B cell (primary cell): Measurements from ENCODE around the gene GLT1D1. TPM values are rescaled to one million over a fixed set of nuclear protein-coding genes. Genes with fewer than 3 reads are reported as not detected.
A peak's percentile ranks its signal among the peaks of the same experiment; 100 is the strongest.

Experiments used
- ATAC-seq: fragments of 200-7000 bp; cut with Tn5 transposase; one replicate; pipeline ENCODE4 v1.10.0; 2021; ENCODE audit warnings: low read depth, mild to moderate bottlenecking, moderate number of reproducible peaks, moderate library complexity
- CTCF ChIA-PET: fragments of 350-600 bp; sonication (Branson Sonifier 250); formaldehyde crosslinking; loops from one replicate; lab custom pipeline; 2021; ENCODE audit warnings: antibody characterized with exemption, inconsistent platforms; lab: Charles Lee
- POLR2A ChIA-PET: fragments of 350-600 bp; sonication (Branson Sonifier 250); formaldehyde crosslinking; loops from one replicate; lab custom pipeline; 2021; ENCODE audit warnings: antibody characterized with exemption; lab: Charles Lee
- DNase-seq: peaks from one replicate; pipeline ENCODE4 v3.0.0; 2013
- H2AFZ ChIP-seq: 2 replicates; pipeline ENCODE4 v1.6.1; 2012; ENCODE audit warnings: mild to moderate bottlenecking, low read depth, low read length; ENCODE audit not compliant: insufficient read depth, poor library complexity, severe bottlenecking
- H3K27ac ChIP-seq, 2 donors: 1 replicate in 1 of 2; 2 replicates in 1 of 2; pipeline ENCODE4 v1.5.1; 2012 to 2013; ENCODE audit warnings: low read length in 2 of 2, mild to moderate bottlenecking in 2 of 2, moderate library complexity in 1 of 2
- H3K27me3 ChIP-seq, 4 experiments: fragments of 200-600 bp in 1 of 4; sonication (generic) in 1 of 4; replicated peaks in 1 of 4; 1 replicate in 2 of 4; 2 replicates in 2 of 4; pipeline versions ENCODE4 v1.6.1 to v1.7.0; 2013 to 2016; ENCODE audit warnings: low read length in 3 of 4, mild to moderate bottlenecking in 2 of 4, mixed read lengths in 1 of 4, moderate library complexity in 1 of 4; ENCODE audit not compliant: insufficient read depth in 4 of 4, control insufficient read depth in 3 of 4; ENCODE audit errors: control extremely low read depth in 1 of 4
- H3K36me3 ChIP-seq, 2 experiments: replicated peaks in 1 of 2; 1 replicate in 1 of 2; 2 replicates in 1 of 2; pipeline versions ENCODE4 v1.6.1 to v1.7.1; 2013; ENCODE audit warnings: low read length in 1 of 2; ENCODE audit not compliant: insufficient read depth in 2 of 2, control insufficient read depth in 1 of 2; ENCODE audit errors: control extremely low read depth in 1 of 2, extremely low read depth in 1 of 2
- H3K4me1 ChIP-seq, 2 donors: fragments of 200-600 bp in 1 of 2; sonication (generic) in 1 of 2; 1 replicate in 1 of 2; 2 replicates in 1 of 2; pipeline versions ENCODE4 v1.5.1 to v1.6.1; 2013 to 2017; ENCODE audit warnings: low read length in 2 of 2; ENCODE audit not compliant: control insufficient read depth in 2 of 2, insufficient read depth in 2 of 2
- H3K4me2 ChIP-seq: replicated peaks from 2 replicates; pipeline ENCODE3; 2012; ENCODE audit warnings: mild to moderate bottlenecking, low read depth, low read length; ENCODE audit not compliant: poor library complexity, severe bottlenecking
- H3K4me3 ChIP-seq, 5 experiments: fragments of 200-600 bp in 1 of 5; sonication (generic) in 1 of 5; 1 replicate in 3 of 5; 2 replicates in 2 of 5; pipeline versions ENCODE4 v1.5.1 to v1.7.0; 2011 to 2016; ENCODE audit warnings: low read length in 4 of 5, mild to moderate bottlenecking in 4 of 5, low read depth in 2 of 5, control low read depth in 1 of 5, moderate library complexity in 1 of 5; ENCODE audit not compliant: insufficient read depth in 1 of 5; ENCODE audit errors: control extremely low read depth in 1 of 5, extremely low read depth in 1 of 5
- H3K79me2 ChIP-seq: fragments of 200-600 bp; sonication (generic); one replicate; pipeline ENCODE4 v1.6.0; 2016; ENCODE audit warnings: low read length; ENCODE audit not compliant: control insufficient read depth, insufficient read depth
- H3K9ac ChIP-seq: fragments of 200-600 bp; sonication (generic); 2 replicates; pipeline ENCODE4 v1.6.1; 2017; ENCODE audit warnings: mild to moderate bottlenecking, low read length, moderate library complexity
- H3K9me3 ChIP-seq, 3 donors: one replicate each; pipeline versions ENCODE4 v1.6.1 to v1.7.1; 2013; ENCODE audit warnings: low read length in 2 of 3; ENCODE audit not compliant: control insufficient read depth in 2 of 3, insufficient read depth in 1 of 3; ENCODE audit errors: control extremely low read depth in 1 of 3
- H4K20me1 ChIP-seq: 2 replicates; pipeline ENCODE4 v1.6.0; 2012; ENCODE audit warnings: mild to moderate bottlenecking, low read length; ENCODE audit not compliant: insufficient read depth, control insufficient read depth, poor library complexity, severe bottlenecking
- H3K27ac Mint-ChIP-seq: one replicate; pipeline ENCODE4 v1.8.0; 2021; ENCODE audit warnings: mixed read lengths
- H3K27me3 Mint-ChIP-seq: one replicate; pipeline ENCODE4 v1.8.0; 2021; ENCODE audit warnings: mixed read lengths
- H3K4me1 Mint-ChIP-seq: one replicate; pipeline ENCODE4 v1.8.0; 2021; ENCODE audit warnings: mixed read lengths
- H3K4me3 Mint-ChIP-seq: one replicate; pipeline ENCODE4 v1.8.0; 2021; ENCODE audit warnings: mixed read lengths
- H3K9me3 Mint-ChIP-seq: one replicate; pipeline ENCODE4 v1.8.0; 2022; ENCODE audit warnings: mixed read lengths; ENCODE audit not compliant: insufficient read depth
- EZH2 ChIP-seq: IDR thresholded peaks from 2 replicates; pipeline ENCODE4 v1.6.1; 2012; ENCODE audit warnings: borderline replicate concordance, low read depth, mild to moderate bottlenecking, moderate library complexity, low read length; ENCODE audit not compliant: insufficient read depth, poor library complexity, severe bottlenecking
- WGBS: methylation state at CpG from one replicate; pipeline ENCODE4 v1.1.5; 2013; ENCODE audit warnings: missing lambda C conversion rate; ENCODE audit not compliant: insufficient coverage; 5-methylcytosine and 5-hydroxymethylcytosine counted together
- intact Hi-C: fragments of 100-400 bp; cut with micrococcal nuclease; formaldehyde crosslinking; loops from one replicate; pipeline ENCODE4 v1.10.0; 2022
- polyA plus RNA-seq: library from polyadenylated mRNA; depleted of rRNA; stranded (reverse); fragments of >200 nt; gene quantifications from 2 replicates; pipeline ENCODE4 v1.2.3, GENCODE V29; 2012
- total RNA-seq, 2 donors: library from RNA; stranded (reverse); fragments of 120-200 nt in 1 of 2; gene quantifications; 1 replicate in 1 of 2; 2 replicates in 1 of 2; pipeline versions ENCODE4 v1.2.3 to v1.2.4, GENCODE V29; 2013 to 2022
- TF ChIP-seq, protein P1 (sequence below): fragments of 200-600 bp; IDR thresholded peaks from one replicate; pipeline ENCODE4 v1.8.0; 2022; ENCODE audit warnings: antibody characterized with exemption, mild to moderate bottlenecking

Gene GLT1D1
- total and polyA plus RNA-seq, 2 donors (not counting 1 experiment from before 2014, with no cell fraction given) = 0.22 to 0.49 TPM

DNA sequence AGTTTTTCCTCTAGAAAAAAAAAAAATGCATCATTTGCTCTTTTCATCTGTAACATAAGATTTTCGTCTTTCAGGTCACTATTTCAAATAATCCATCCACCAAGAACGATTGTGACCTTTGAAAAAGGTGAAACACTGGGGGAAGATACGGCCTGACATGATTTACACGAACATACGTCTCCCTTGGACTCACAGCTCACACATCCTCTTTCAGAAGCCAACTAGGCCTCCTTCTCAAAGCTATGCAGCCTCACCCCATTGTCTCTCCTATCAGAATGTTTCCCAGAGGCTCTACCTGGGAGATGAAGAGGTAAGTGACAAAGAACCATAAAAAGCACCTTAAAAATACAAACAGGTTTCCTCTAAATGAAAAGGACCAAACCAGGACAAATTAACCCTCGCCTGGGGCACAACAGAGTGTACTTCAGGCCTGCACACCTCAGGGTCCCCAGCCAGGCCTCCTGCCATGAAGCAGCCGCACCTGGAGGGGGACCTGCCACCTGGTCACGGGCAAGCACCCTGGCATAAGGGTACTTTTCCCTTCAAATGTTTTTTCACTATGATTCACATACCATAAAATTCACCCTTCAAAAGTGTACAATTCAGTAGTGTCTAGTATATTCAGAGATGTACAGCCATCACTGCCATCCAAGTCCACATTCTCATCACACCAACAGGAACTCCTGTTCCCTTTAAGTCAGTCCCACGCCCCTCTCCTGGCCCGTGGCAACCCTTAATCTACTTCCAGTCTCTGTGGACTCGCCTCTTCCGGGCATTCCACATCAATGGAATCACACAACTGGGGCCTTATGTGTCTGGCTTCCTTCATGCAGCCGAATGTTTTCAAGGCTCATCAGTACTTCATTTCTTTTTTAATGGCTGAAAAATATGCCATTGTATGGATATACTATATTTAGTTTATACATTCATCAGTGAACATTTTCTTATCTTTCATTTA lies 34.9 kb upstream of the GLT1D1 start:
- H3K27me3 Mint-ChIP-seq = no peaks in the 10 kb centered on the region
- H3K4me3 Mint-ChIP-seq = peak overlapping the region; percentile 57
- peaks cover 0 to 33% of the 10 kb centered on the region in 2 experiments for H3K36me3 ChIP-seq
- H3K4me1 Mint-ChIP-seq = peaks cover 85% of the 10 kb centered on the region
- H3K27ac Mint-ChIP-seq = peak overlapping the region; percentile 82
- TF ChIP-seq, protein P1, sequence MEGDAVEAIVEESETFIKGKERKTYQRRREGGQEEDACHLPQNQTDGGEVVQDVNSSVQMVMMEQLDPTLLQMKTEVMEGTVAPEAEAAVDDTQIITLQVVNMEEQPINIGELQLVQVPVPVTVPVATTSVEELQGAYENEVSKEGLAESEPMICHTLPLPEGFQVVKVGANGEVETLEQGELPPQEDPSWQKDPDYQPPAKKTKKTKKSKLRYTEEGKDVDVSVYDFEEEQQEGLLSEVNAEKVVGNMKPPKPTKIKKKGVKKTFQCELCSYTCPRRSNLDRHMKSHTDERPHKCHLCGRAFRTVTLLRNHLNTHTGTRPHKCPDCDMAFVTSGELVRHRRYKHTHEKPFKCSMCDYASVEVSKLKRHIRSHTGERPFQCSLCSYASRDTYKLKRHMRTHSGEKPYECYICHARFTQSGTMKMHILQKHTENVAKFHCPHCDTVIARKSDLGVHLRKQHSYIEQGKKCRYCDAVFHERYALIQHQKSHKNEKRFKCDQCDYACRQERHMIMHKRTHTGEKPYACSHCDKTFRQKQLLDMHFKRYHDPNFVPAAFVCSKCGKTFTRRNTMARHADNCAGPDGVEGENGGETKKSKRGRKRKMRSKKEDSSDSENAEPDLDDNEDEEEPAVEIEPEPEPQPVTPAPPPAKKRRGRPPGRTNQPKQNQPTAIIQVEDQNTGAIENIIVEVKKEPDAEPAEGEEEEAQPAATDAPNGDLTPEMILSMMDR = no peak
- no peak for TF ChIP-seq EZH2
- no peaks in the 10 kb centered on the region for H3K9me3 Mint-ChIP-seq
- no peaks in the 10 kb centered on the region for H3K27me3 ChIP-seq
- ChIA-PET POLR2A (interaction anchor here (0.7 to 4.3 kb wide), 4 partner anchors 12 to 23 kb away, joined by 3 to 47 read pairs (median 4); no protein-coding TSS in a partner anchor), CTCF (interaction anchor here (0.9 to 4.3 kb wide), 4 partner anchors 12 to 24 kb away, joined by 3 to 65 read pairs (median 12); no protein-coding TSS in a partner anchor)
- peaks cover 100% of the 10 kb centered on the region for H3K79me2 ChIP-seq
- no peak overlapping the region for H3K4me3 ChIP-seq
- peak overlapping the region; percentile 24 for H3K9ac ChIP-seq
- H2AFZ ChIP-seq = peak overlapping the region; percentile 41
- peak overlapping the region; percentile 53 to 92 for H3K27ac ChIP-seq
- H3K4me2 ChIP-seq = peak overlapping the region; percentile 58
- intact Hi-C loops = loop anchor here (1.0 kb wide), 1 partner anchor 8 kb away; no protein-coding TSS in a partner anchor
- peak; percentile 67 for DNase-seq
- peak; percentile 26 for ATAC-seq
- H3K9me3 ChIP-seq = no peaks in the 10 kb centered on the region
- peaks cover 59% of the 10 kb centered on the region for H4K20me1 ChIP-seq
- peaks cover 82 to 94% of the 10 kb centered on the region in 2 donors for H3K4me1 ChIP-seq
- 64% methylated on average over 2 of the region's 13 CpGs for WGBS
